ENCODE measurements around the gene SMARCA4.

SMARCA4 gene

DNA sequence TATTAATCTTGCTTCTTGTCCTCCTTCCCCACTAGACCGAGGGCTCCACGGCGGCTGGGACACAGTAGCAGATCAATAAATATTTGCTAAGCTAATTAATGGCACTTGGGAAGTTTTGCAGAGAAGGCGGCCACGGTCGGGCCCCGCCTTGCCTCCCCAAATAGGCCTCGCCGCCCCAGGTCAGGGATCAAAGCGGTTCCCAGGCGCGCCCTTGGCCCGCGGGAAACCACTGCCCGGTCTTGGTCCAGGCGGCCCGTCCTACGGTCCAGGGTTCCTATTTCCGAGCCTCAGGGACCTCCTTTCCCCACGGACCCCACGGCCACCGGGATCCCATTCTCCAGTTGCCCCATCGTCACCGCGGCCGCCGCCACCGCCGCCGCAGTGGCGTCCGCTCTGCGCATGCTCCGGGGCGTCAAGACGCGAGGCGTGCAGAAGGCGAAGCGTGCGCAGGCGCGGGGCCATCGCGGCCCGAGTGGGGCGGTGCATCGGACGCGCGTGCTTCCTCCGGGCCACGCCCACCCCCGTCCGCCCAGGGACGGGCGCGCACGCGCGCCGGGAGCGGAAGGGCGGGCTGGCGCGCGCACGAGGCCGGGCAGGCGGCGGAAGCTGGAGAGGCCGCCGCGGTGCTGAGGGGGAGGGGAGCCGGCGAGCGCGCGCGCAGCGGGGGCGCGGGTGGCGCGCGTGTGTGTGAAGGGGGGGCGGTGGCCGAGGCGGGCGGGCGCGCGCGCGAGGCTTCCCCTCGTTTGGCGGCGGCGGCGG is at the start of gene SMARCA4:
SMARCA4 (plus strand) TSS at position 717 of the 759 bp plus-strand sequence. CDS start 23,122 bp downstream, outside the sequence.
- Mint-ChIP-seq H3K27me3 (no peaks in the 10 kb centered on the region), H3K4me1 (peaks cover 41% of the 10 kb centered on the region), H3K9me3 (no peaks in the 10 kb centered on the region), H3K36me3 (ENCODE audit: insufficient read depth) (peaks cover 26% of the 10 kb centered on the region), H3K27ac (ENCODE audit: low read depth) (peak within 1 kb of the TSS; percentile 91), H3K4me3 (peak within 1 kb of the TSS; percentile 82)
- DNase-seq (ENCODE audit: low spot score in 2 of 2), result peak; percentile 96 to 97
- ATAC-seq (replicated peaks; ENCODE audit: extremely low read depth, poor library complexity, severe bottlenecking), result peak; percentile 65

DNA sequence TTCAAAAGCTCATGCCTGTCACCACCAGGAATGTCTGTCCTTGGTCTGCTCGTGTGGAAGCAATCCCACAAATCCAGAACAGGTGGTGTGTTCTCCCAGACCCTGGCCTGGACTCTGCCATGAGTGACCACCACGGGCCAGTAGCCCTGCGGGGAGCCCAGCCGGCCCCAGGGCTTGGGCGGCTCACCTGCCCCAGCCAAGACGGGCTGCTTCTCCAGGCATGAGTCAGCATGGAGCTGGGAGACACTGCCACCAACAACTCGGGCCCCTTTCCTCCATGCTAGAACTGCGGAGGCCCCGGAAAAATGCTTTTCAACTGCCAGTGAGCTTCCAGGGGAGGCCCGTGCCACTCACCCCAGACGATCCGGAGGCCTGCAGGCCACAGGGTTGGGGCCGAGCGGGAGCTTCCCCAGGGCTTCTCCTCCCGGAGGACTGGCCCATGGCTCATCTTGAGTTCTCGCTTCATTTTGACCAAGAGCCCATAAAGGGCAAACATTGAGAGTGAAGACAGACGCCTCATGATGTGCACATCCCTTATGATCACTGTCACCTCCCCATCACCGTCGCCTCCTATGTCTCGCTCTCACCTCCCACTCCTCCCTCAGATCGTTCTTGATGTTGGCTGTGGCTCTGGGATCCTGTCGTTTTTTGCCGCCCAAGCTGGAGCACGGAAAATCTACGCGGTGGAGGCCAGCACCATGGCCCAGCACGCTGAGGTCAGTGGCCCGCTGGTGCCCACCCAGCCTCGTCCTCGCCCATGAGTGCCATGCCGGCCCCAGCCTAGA is 49.1 kb upstream of the SMARCA4 start:
- H3K9me3 Mint-ChIP-seq, result no peaks in the 10 kb centered on the region
- H3K4me1 Mint-ChIP-seq, result no peaks in the 10 kb centered on the region
- no peak overlapping the region for H3K4me3 Mint-ChIP-seq

DNA sequence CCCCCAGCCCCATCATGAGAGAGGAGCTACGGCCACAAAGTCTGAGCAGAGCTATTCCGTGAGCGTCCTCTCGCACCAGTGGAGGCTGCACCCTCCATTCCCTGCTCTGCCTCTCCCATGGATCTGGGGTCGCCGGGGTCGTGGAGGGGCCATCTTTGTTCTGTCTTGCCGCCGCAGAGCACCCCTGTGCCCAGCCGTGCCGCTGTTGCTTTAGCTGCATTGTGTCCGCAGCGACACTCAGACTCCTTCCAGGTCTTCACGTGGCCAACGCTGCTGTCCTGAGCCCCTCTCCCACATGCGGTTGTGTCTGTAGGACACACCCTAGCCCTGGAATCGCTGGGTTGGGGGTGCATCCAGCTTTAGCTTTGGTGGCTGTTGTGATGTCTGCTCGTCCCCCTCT is 48.2 kb upstream of the SMARCA4 start:
- Mint-ChIP-seq H3K4me3 (no peak overlapping the region), H3K36me3 (ENCODE audit: insufficient read depth) (peaks cover 27% of the 10 kb centered on the region), H3K9me3 (no peaks in the 10 kb centered on the region), H3K27ac (ENCODE audit: low read depth) (no peak overlapping the region), H3K4me1 (no peaks in the 10 kb centered on the region), H3K27me3 (no peaks in the 10 kb centered on the region)
- ATAC-seq (replicated peaks; ENCODE audit: extremely low read depth, poor library complexity, severe bottlenecking) (no peak), DNase-seq (ENCODE audit: low spot score in 2 of 2) (no peak)

More for the DNA sequence above, 49.1 kb upstream of the SMARCA4 start:
- no peak for ATAC-seq (replicated peaks; ENCODE audit: extremely low read depth, poor library complexity, severe bottlenecking)
- Mint-ChIP-seq H3K27me3 (no peaks in the 10 kb centered on the region), H3K27ac (ENCODE audit: low read depth) (no peak overlapping the region), H3K36me3 (ENCODE audit: insufficient read depth) (peaks cover 26% of the 10 kb centered on the region)
- no peak for DNase-seq (ENCODE audit: low spot score in 2 of 2)

DNA sequence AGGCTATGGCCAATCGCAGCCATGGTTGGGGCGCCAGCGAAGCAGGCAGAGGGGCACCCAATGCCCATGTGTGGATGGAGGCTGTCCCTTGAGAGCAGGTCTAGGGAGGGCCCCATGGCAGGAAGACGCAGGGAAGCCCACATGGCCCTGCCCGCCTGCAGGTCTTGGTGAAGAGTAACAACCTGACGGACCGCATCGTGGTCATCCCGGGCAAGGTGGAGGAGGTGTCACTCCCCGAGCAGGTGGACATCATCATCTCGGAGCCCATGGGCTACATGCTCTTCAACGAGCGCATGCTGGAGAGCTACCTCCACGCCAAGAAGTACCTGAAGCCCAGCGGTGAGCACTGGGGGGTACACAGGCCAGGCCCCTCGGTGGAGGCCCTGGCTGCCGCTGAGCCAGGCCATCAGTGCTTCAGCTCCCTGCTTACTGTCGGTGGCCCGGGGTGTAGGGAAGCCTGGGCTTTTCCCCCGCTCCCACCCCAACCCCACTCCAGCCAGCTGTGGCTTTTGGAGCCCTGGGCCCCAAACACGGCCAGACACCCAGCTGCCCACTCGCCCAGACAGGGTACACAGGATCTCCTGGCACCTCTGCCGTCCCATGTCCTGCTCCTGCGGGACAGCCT is 47.0 kb upstream of the SMARCA4 start:
- Mint-ChIP-seq H3K36me3 (ENCODE audit: insufficient read depth) (peaks cover 24% of the 10 kb centered on the region), H3K27ac (ENCODE audit: low read depth) (no peak overlapping the region), H3K4me3 (no peak overlapping the region), H3K4me1 (no peaks in the 10 kb centered on the region), H3K9me3 (no peaks in the 10 kb centered on the region), H3K27me3 (no peaks in the 10 kb centered on the region)
- DNase-seq (ENCODE audit: low spot score in 2 of 2), result no peak
- no peak for ATAC-seq (replicated peaks; ENCODE audit: extremely low read depth, poor library complexity, severe bottlenecking)

DNA sequence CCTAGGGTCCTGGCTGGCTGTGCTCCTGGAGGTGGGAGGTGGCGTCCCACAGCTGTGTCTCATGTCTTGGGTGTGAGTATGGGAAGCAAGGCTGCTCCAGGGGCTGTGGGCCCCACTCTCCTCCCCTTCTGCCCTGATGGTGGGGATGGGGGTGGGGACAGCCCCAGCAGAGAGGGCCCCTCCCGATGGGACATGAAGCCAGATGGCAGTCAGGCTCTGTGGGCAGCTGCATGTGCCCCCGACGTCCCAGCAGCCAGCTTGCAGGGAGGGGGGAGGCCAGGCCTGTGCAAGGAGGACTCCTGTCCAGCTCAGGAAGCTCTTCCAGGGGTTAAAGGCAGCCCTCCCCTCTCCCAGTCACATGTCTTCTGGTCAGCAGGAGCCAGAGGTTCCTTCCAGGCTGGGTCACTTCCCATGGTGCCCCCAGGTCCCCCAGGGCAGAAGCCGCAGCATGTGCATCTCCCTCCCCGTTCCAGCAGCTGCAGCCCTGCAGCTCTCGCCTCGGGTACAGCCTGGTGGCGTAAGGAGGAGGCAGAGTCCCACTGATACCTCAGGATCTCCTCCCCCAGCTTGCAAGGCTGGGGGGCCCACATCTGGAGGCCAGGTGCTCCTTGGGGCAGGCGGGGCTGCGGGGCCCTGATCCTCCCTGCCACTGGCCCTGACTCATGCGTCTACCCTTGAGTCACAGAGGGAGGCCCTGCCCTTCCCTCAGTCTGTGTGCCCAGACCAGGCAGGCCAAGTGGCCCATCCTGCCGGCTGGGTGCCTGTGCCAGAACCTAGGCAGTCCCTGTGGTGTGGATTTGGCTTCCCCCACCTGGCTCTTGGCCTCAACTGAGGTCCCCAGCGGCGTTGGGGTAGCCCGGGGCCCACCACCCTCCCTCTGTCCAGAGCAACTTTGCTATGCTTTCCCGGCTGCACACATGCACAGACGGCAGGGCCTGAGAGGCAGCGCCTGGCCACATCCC is 45.4 kb upstream of the SMARCA4 start:
- H3K4me3 Mint-ChIP-seq, result no peak overlapping the region
- ATAC-seq (replicated peaks; ENCODE audit: extremely low read depth, poor library complexity, severe bottlenecking) (no peak), DNase-seq (ENCODE audit: low spot score in 2 of 2) (no peak)
- H3K36me3 Mint-ChIP-seq (ENCODE audit: insufficient read depth), result peaks cover 14% of the 10 kb centered on the region
- H3K9me3 Mint-ChIP-seq, result no peaks in the 10 kb centered on the region
- no peaks in the 10 kb centered on the region for H3K4me1 Mint-ChIP-seq
- no peaks in the 10 kb centered on the region for H3K27me3 Mint-ChIP-seq
- no peak overlapping the region for H3K27ac Mint-ChIP-seq (ENCODE audit: low read depth)

DNA sequence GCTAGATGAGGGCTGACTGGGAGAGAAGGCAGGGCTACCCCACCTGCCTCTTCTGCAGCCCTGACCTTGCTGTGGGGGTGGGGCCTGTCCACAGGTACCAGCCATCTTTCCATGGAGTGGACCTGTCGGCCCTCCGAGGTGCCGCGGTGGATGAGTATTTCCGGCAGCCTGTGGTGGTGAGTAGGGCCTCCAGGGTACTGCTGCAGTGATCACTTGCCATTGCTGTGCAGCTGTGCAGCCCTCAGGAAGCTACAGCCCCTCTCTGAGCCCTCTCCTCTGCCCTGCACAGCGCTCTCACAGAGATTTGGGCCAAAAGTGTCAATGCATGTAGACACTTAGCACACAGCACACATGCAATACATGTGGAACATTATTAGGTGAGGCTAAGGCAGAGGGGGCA is 44.2 kb upstream of the SMARCA4 start:
- H3K36me3 Mint-ChIP-seq (ENCODE audit: insufficient read depth), result peaks cover 17% of the 10 kb centered on the region
- H3K9me3 Mint-ChIP-seq, result no peaks in the 10 kb centered on the region
- no peak overlapping the region for H3K27ac Mint-ChIP-seq (ENCODE audit: low read depth)
- no peaks in the 10 kb centered on the region for H3K4me1 Mint-ChIP-seq
- no peak for ATAC-seq (replicated peaks; ENCODE audit: extremely low read depth, poor library complexity, severe bottlenecking)
- no peaks in the 10 kb centered on the region for H3K27me3 Mint-ChIP-seq
- no peak for DNase-seq (ENCODE audit: low spot score in 2 of 2)
- no peak overlapping the region for H3K4me3 Mint-ChIP-seq

DNA sequence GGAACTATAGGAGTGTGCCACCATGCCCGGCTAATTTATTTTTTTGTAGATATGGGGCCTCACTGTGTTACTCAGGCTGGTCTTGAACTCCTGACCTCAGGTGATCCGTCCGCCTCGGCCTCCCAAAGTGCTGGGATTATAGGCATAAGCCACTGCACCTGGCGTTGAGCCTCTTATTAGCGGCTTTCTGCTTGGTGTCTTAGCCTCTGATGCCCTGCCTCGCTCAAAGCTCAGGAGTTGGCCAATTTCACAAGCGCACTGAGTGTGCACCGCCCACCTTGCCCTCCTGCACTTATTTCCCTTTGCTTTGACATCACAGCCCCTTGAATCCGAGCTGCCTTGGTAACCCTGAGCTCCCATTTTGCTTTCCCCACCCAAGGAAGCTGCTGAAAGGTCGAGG is 42.5 kb upstream of the SMARCA4 start:
- ATAC-seq (replicated peaks; ENCODE audit: extremely low read depth, poor library complexity, severe bottlenecking), result no peak
- Mint-ChIP-seq H3K27ac (ENCODE audit: low read depth) (no peak overlapping the region), H3K27me3 (no peaks in the 10 kb centered on the region), H3K9me3 (no peaks in the 10 kb centered on the region), H3K36me3 (ENCODE audit: insufficient read depth) (peaks cover 15% of the 10 kb centered on the region), H3K4me3 (no peak overlapping the region), H3K4me1 (no peaks in the 10 kb centered on the region)
- DNase-seq (ENCODE audit: low spot score in 2 of 2), result no peak

DNA sequence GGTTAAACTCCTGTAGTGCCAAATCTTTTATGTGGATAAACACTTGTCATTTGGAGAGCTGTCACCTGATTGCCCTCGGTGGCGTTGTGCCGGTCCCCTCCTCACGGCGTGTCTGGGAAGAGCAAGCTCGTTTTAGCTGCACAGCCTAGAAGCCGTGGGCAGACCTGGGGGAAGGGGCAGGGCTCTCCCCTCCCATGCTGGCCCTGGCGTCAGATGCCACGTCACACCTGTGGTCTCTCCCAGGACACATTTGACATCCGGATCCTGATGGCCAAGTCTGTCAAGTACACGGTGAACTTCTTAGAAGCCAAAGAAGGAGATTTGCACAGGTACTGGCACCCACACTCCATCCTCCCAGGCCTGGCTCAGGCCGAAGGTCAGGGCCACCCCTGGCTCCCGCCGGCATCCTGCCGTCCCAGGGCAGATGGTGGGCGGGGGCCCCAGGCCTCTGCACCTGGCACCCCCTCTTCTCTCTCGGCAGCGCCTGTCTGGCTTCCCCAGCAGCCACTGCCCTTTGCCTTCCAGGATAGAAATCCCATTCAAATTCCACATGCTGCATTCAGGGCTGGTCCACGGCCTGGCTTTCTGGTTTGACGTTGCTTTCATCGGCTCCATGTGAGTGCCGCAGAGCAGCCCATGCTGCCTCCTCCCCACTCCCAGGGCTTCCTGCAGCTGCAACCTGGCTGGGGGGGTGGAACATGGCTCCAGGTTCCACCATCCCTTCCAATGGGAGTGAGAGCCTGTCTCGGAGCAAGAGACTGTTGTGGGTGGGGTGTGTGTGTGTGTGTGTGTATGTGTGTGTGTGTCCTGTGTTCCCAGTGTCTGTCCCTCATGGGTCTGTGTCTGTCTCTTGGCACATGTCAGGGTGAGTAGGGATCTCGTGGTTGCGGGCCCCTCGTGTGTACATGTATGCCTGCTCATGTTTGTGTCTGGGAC is 41.2 kb upstream of the SMARCA4 start:
- no peaks in the 10 kb centered on the region for H3K27me3 Mint-ChIP-seq
- DNase-seq (ENCODE audit: low spot score in 2 of 2) (no peak), ATAC-seq (replicated peaks; ENCODE audit: extremely low read depth, poor library complexity, severe bottlenecking) (no peak)
- H3K36me3 Mint-ChIP-seq (ENCODE audit: insufficient read depth), result peaks cover 16% of the 10 kb centered on the region
- no peaks in the 10 kb centered on the region for H3K4me1 Mint-ChIP-seq
- peak overlapping the region; percentile 25 for H3K27ac Mint-ChIP-seq (ENCODE audit: low read depth)
- no peaks in the 10 kb centered on the region for H3K9me3 Mint-ChIP-seq
- no peak overlapping the region for H3K4me3 Mint-ChIP-seq

DNA sequence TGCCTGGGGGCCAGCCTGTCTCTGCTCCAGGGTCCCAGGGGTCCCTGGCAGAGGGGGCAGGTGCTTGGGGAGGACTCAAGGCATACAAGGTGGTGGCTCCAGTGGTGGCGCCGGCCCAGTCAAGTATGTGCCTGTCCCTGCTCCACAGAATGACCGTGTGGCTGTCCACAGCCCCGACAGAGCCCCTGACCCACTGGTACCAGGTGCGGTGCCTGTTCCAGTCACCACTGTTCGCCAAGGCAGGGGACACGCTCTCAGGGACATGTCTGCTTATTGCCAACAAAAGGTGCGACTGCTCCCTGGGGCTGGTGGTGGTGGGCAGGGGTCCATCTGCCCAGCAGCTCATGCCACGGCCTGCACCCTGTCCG is 40.6 kb upstream of the SMARCA4 start:
- Mint-ChIP-seq H3K27ac (ENCODE audit: low read depth) (peak overlapping the region; percentile 25), H3K4me3 (no peak overlapping the region), H3K36me3 (ENCODE audit: insufficient read depth) (peaks cover 14% of the 10 kb centered on the region), H3K9me3 (no peaks in the 10 kb centered on the region), H3K27me3 (no peaks in the 10 kb centered on the region), H3K4me1 (no peaks in the 10 kb centered on the region)
- ATAC-seq (replicated peaks; ENCODE audit: extremely low read depth, poor library complexity, severe bottlenecking) (no peak), DNase-seq (ENCODE audit: low spot score in 2 of 2) (no peak)

DNA sequence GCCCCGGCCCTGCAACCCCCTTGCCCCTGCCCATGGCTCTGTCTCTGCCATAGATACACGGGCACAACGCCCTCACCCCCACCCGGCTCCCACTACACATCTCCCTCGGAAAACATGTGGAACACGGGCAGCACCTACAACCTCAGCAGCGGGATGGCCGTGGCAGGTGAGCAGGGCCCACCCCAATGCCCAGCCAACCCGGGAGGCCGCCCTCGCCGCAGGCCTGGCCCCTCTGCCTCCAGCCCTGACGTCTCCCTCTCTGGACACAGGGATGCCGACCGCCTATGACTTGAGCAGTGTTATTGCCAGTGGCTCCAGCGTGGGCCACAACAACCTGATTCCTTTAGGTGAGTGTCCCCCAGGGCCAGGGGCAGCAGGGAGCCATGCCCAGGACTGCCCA is 40.0 kb upstream of the SMARCA4 start:
- Mint-ChIP-seq H3K27me3 (no peaks in the 10 kb centered on the region), H3K27ac (ENCODE audit: low read depth) (no peak overlapping the region), H3K4me1 (no peaks in the 10 kb centered on the region), H3K9me3 (no peaks in the 10 kb centered on the region), H3K36me3 (ENCODE audit: insufficient read depth) (peaks cover 15% of the 10 kb centered on the region), H3K4me3 (no peak overlapping the region)
- DNase-seq (ENCODE audit: low spot score in 2 of 2), result no peak
- ATAC-seq (replicated peaks; ENCODE audit: extremely low read depth, poor library complexity, severe bottlenecking), result no peak

DNA sequence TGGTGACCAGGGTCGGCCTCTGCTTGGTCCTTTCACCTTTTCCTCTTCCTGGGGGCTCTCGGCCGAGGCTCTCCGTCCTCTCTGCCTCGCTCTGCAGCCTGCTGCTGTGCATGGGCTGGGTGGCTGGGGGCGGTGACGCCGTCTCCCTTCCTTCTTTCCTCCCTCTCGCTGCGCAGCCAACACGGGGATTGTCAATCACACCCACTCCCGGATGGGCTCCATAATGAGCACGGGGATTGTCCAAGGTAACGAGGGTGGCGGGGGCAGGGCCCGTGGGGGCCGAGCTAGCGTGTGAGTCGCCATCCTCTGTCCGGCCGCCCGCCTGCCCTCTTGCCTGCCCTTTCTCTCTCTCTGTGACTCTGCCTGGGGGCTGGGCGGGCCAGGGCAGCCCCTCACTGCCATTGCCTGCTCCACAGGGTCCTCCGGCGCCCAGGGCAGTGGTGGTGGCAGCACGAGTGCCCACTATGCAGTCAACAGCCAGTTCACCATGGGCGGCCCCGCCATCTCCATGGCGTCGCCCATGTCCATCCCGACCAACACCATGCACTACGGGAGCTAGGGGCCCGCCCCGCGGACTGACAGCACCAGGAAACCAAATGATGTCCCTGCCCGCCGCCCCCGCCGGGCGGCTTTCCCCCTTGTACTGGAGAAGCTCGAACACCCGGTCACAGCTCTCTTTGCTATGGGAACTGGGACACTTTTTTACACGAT is 39.5 kb upstream of the SMARCA4 start:
- DNase-seq (ENCODE audit: low spot score in 2 of 2) (no peak), ATAC-seq (replicated peaks; ENCODE audit: extremely low read depth, poor library complexity, severe bottlenecking) (no peak)
- H3K4me3 Mint-ChIP-seq, result no peak overlapping the region
- H3K36me3 Mint-ChIP-seq (ENCODE audit: insufficient read depth), result peaks cover 16% of the 10 kb centered on the region
- no peaks in the 10 kb centered on the region for H3K27me3 Mint-ChIP-seq
- H3K4me1 Mint-ChIP-seq, result no peaks in the 10 kb centered on the region
- no peak overlapping the region for H3K27ac Mint-ChIP-seq (ENCODE audit: low read depth)
- no peaks in the 10 kb centered on the region for H3K9me3 Mint-ChIP-seq

Data from central memory CD8-positive, alpha-beta T cell (primary cell).